ENCODE measurements around the gene RPS6KA5. TPM values are rescaled to one million over a fixed set of nuclear protein-coding genes. Genes with fewer than 3 reads are reported as not detected.

The RPS6KA5 gene
- total and polyA plus RNA-seq, 9 of the 15 experiments (the other 6 are each of a cell fraction or from before 2014, with no cell fraction given): 0.88 to 7.7 (median 4.7) TPM

DNA sequence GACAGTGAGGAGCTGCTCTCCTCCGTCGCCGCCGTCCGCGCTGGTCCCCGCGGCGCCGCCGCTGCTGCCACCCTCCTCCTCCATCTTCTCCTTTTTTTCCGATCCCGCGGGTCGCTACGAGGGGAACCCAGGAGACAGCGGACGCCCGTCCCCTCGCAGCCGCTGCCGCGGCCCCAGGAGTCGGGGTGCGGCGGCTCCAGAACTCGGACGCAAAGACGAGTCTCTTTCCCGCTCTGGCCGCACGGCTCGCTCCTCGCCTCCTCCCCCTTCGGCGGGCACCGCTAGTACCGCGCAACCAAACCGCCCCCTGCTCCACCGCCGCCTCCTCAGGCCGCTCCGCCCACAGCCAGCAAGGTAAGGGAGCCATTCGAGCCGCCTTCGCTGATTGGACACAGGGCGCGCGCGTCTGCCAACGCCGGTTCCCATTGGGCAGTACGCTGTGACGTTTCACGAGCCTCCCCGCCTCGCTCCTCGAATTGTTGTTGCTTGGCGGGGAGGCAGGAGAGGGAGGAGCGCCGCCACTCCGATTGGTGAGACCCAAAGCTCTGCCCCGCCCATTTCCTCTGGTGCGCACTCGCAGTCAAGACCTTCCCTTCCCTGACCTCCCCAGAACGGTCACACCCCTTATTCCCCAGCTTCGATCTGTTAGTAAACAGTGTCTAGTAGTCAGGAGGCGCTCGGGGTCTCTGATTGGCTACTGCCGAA lies at the start of gene RPS6KA5 (continued):
- TF ChIP-seq RBM25 (IDR thresholded peaks at IDR 0.05; ENCODE audit: low read depth, low read length, severe bottlenecking) (peak; percentile 85), SMC3 (conservative IDR thresholded peaks at IDR 0.05; ENCODE audit: insufficient read depth, low read depth, low read length) (no peak), TAF7 (tag; IDR thresholded peaks at IDR 0.05) (peak; percentile 66; the same call in 1 of the 2 replicates), CHD2 (IDR thresholded peaks at IDR 0.05; ENCODE audit: low read depth, low read length) (no peak; the same call in 1 of the 2 replicates), HNRNPLL (IDR thresholded peaks at IDR 0.05; ENCODE audit: low read depth, low read length, poor library complexity, severe bottlenecking) (peak; percentile 88), FOXM1 (IDR thresholded peaks at IDR 0.05; ENCODE audit: low read depth) (peak; percentile 17; the same call in 1 of the 2 replicates), FOXM1 (CRISPR knock-in tag; IDR thresholded peaks at IDR 0.05; ENCODE audit: low read depth) (no peak; the same call in 1 of the 2 replicates), DNMT1 (IDR thresholded peaks at IDR 0.05) (no peak), ZNF384 (IDR thresholded peaks at IDR 0.05; ENCODE audit: low read depth, low read length) (no peak), EWSR1 (IDR thresholded peaks at IDR 0.05; ENCODE audit: borderline replicate concordance, low read depth, partially characterized antibody) (no peak), NRF1 (conservative IDR thresholded peaks at IDR 0.05 in 1 of 2, IDR thresholded peaks at IDR 0.05 in 1 of 2) (peak; percentile 93 to 94), RBBP5 (IDR thresholded peaks at IDR 0.05; ENCODE audit: borderline replicate concordance, insufficient read depth, low read length, poor library complexity, severe bottlenecking) (peak; percentile 49)
- TF ChIP-seq, protein P1, sequence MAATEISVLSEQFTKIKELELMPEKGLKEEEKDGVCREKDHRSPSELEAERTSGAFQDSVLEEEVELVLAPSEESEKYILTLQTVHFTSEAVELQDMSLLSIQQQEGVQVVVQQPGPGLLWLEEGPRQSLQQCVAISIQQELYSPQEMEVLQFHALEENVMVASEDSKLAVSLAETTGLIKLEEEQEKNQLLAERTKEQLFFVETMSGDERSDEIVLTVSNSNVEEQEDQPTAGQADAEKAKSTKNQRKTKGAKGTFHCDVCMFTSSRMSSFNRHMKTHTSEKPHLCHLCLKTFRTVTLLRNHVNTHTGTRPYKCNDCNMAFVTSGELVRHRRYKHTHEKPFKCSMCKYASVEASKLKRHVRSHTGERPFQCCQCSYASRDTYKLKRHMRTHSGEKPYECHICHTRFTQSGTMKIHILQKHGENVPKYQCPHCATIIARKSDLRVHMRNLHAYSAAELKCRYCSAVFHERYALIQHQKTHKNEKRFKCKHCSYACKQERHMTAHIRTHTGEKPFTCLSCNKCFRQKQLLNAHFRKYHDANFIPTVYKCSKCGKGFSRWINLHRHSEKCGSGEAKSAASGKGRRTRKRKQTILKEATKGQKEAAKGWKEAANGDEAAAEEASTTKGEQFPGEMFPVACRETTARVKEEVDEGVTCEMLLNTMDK (IDR thresholded peaks at IDR 0.05; ENCODE audit: borderline replicate concordance, insufficient read depth, low read depth, low read length, poor library complexity, severe bottlenecking): no peak
- TF ChIP-seq, protein P2, sequence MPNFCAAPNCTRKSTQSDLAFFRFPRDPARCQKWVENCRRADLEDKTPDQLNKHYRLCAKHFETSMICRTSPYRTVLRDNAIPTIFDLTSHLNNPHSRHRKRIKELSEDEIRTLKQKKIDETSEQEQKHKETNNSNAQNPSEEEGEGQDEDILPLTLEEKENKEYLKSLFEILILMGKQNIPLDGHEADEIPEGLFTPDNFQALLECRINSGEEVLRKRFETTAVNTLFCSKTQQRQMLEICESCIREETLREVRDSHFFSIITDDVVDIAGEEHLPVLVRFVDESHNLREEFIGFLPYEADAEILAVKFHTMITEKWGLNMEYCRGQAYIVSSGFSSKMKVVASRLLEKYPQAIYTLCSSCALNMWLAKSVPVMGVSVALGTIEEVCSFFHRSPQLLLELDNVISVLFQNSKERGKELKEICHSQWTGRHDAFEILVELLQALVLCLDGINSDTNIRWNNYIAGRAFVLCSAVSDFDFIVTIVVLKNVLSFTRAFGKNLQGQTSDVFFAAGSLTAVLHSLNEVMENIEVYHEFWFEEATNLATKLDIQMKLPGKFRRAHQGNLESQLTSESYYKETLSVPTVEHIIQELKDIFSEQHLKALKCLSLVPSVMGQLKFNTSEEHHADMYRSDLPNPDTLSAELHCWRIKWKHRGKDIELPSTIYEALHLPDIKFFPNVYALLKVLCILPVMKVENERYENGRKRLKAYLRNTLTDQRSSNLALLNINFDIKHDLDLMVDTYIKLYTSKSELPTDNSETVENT (CRISPR knock-in tag; IDR thresholded peaks at IDR 0.05): peak; percentile 66; the same call in 1 of the 2 replicates
- TF ChIP-seq, protein P3, sequence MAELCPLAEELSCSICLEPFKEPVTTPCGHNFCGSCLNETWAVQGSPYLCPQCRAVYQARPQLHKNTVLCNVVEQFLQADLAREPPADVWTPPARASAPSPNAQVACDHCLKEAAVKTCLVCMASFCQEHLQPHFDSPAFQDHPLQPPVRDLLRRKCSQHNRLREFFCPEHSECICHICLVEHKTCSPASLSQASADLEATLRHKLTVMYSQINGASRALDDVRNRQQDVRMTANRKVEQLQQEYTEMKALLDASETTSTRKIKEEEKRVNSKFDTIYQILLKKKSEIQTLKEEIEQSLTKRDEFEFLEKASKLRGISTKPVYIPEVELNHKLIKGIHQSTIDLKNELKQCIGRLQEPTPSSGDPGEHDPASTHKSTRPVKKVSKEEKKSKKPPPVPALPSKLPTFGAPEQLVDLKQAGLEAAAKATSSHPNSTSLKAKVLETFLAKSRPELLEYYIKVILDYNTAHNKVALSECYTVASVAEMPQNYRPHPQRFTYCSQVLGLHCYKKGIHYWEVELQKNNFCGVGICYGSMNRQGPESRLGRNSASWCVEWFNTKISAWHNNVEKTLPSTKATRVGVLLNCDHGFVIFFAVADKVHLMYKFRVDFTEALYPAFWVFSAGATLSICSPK (IDR thresholded peaks at IDR 0.05; ENCODE audit: borderline replicate concordance): no peak
